ENCODE measurements around the gene SEMA3G.

- TF ChIP-seq CTCF (IDR thresholded peaks at IDR 0.05; ENCODE audit: poor library complexity, severe bottlenecking) (no peak), RAD21 (conservative IDR thresholded peaks at IDR 0.05) (no peak), EZH2 (IDR thresholded peaks at IDR 0.05; ENCODE audit: borderline replicate concordance, insufficient read depth, low read length, poor library complexity, severe bottlenecking) (no peak)
These were observed 10.9 kb downstream of the SEMA3G start for GRCh38 chr3:52433996-52434479.

Data from neural cell (in vitro differentiated cells).